ENCODE results near the gene ELMOD1.

ELMOD1 gene

DNA sequence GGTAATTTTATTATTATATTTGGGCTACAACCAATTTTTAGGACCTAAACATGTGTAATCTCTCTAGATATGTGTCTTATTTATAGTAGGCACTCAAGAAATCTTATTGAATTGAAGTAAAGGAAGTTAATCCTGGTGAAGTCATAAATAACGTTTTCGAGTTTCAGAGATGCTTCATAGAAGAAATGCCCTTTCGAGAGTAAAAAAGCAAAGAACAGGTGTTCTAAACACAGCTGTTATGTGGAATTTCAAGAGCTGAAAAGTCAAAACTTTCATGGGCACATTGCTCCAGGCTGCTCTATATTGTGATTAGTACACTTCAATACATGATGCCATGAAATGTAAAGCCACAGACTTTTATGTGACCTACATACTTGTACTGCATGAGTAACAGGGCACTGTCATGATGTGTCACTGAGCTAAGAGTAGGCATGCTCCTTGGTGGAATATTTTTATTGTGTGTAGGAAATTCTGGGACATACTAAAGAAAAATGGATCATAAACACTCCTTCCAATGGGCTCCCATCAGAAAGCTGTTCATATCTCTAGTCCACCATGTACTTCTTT lies 7.2 kb upstream of the ELMOD1 start:
- DNase-seq (ENCODE audit: low spot score), result no peak

DNA sequence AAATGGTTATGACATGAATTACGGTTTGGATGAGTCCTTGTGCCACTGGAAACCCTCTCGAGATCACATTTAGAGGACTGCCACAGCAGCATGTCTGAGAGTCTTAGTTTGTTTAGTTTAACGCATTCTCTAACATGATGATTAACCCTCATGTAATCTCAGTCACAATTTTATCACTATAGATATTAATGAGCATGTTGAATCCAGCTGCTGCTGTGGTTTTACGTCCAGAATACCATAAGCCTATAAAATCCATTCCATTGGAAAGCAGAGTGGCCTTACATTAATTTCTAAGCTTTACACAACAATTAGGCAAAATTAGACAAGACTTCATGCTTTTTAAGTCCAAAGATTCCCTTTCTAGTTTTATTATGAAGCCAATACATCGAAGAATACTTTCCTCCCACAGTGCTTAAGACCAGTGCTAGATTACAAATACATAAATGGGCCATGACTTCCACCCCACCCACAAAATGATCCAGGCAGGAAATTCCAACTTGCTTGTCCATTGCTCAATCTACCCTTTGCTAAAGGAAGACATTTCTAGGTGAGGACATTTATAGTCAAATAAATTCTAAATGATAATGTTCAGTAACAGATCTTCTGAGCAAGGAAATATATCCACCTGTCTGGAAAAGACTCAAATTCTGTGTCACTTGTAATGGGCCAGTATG lies 3.5 kb upstream of the ELMOD1 start:
- no peak for DNase-seq (ENCODE audit: low spot score)

DNA sequence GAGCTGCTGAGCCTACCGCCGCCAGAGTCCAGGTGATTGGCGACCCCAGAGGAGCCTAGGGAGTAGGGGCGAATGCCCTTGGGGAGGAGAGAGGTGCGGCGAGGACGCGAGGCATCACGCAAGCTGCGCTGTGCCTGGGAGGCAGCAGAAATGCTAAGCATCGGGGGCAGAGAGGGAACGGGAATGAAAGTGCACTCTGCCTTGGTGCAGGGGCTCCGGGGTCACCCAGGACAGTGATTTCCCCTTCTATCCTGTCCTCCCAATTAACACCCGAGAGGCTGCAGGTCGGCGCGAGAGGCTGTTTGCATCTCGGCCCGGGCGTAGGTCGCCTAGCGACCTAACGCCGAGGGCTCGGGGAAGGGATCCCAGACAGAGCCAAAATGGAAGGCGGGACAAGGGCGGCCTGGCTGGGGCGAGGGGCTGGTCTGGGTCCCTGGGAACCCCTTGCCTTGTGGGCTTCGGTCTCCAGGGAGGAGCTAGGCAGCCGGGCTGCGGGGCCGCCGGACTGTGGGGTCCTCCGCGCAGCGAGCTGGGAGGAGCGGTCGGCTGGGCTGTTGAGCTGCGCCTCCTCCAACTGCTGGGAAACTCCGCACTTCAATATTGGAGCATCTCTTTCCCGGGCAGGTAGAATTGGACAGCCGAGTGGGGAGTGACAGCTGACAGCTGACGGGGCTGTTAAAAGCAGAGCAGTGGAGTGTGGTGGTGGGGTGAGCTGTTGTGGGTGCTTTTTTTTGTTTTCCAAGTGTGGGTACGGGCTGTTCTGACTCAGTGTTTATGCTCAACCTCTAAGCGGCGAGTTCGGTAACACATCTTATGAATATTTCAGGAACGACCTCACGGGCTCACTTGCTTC lies 657 bp downstream of the ELMOD1 start:
- DNase-seq (ENCODE audit: low spot score), result peak; percentile 50

DNA sequence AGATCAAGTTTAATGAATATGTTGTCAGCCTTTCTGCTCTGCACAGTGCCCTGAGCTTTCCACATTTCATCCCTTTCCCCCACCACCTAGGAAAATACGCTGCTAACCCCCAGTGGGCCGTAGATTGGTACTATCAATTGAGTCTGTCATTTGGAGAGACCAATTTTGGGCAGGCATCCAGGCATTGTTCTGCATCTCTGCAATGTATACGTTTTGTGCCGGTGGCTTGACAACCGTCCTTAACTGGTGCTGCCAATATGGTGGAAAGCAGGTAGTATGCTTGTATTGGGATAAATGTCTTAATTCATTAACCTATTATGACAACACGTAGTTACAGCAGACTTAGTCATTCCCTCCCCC lies 1.3 kb downstream of the ELMOD1 start:
- DNase-seq (ENCODE audit: low spot score), result peak; percentile 21

DNA sequence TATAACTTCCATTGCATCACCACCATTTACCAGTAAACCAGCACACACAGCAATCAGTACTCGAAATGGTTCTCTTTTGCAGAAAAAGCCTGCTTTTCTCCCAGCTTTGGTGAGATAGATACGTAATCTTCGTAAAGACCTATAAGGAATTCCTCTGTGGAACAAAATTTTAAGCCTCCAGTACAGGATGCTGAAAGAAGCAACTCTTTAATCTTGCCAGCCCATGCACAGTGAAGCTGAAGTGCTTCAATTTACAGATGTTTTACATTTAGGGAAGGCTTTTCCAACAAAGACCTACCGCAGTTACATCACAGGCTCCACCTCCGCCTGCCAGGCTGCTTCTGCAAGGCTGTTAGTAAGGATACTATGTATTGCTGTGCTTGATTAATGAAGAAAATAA lies 1.9 kb downstream of the ELMOD1 start:
- DNase-seq (ENCODE audit: low spot score), result peak; percentile 14

DNA sequence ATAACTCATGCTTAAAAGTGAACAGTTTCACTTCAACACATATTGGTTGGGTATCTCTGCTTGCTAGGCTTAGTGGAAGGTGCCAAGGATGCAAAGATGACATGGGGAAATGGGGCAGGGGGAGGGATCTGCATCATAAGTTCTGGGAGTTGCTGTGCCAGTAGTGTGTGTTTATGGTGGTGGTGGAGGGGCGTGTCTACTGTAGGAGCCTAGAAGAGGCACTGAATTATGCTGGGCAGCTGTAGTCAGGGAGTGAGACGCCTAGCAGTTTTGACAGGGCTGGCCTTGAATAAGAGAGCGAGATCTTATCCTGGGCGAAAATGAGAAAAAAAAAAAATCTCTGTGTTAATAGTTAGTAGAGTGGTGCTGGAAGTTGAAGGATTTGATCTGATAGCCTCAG lies 3.0 kb downstream of the ELMOD1 start:
- DNase-seq (ENCODE audit: low spot score), result peak; percentile 10

DNA sequence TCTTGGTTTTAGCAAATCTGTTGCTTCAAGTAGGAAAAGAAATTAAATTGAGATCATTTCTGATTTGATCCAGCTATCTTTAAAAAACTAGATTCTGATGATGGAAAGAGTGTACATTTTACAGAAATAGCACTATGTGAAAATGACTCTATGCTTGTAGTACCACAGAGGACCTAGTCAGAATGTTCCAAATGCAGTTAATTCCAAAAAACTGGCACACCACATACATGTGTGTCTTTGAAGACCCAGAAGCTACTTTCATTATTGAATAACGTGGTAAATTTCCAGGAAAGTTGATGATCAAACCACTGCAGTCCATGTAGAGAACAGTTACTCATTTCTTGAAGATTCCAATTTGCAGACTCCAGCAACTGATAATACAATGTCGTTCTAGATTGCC lies 3.8 kb downstream of the ELMOD1 start:
- DNase-seq (ENCODE audit: low spot score), result no peak

DNA sequence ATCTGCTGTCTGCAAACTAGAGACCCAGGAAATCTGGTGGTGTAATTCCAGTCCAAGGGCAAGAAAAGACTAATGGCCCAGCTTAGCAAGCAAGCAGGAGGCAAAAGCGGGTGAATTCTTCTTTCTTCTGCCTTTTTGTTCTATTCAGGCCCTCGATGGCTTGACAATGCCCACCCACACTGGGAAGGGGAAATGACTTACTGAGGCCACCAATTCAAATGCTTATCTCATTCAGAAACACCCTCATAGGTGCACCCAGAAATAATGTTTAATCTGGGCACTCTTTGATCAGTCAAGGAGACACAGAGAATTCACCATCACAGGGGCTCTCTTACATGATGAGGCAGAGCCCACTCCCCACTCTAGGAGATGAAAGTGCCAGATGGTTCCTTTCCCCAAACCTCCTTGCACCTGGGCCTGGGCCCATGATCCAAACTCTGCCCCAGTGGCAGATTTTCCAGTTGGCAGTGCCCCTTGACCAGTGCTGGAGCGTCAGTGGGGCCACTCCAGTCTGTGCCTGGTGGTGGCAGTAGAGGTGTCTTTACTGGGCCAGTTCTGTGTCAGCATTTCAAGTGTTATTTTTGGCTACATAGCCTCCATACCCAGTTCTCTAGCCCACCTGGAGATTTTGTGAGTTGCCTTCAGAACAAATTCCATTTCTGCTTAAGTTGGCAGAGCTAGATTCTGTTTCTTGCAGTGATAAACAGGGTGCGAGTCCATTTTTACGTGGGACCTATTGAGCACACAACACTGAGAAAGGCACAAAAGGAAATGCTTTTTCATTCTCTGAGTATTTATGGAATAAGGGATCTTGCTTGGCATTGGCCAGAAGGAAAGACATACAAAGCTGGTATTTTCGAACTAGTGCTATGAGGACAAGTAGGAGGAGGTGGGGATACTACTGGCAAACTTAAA lies 7.5 kb downstream of the ELMOD1 start:
- DNase-seq (ENCODE audit: low spot score), result peak; percentile 45

DNA sequence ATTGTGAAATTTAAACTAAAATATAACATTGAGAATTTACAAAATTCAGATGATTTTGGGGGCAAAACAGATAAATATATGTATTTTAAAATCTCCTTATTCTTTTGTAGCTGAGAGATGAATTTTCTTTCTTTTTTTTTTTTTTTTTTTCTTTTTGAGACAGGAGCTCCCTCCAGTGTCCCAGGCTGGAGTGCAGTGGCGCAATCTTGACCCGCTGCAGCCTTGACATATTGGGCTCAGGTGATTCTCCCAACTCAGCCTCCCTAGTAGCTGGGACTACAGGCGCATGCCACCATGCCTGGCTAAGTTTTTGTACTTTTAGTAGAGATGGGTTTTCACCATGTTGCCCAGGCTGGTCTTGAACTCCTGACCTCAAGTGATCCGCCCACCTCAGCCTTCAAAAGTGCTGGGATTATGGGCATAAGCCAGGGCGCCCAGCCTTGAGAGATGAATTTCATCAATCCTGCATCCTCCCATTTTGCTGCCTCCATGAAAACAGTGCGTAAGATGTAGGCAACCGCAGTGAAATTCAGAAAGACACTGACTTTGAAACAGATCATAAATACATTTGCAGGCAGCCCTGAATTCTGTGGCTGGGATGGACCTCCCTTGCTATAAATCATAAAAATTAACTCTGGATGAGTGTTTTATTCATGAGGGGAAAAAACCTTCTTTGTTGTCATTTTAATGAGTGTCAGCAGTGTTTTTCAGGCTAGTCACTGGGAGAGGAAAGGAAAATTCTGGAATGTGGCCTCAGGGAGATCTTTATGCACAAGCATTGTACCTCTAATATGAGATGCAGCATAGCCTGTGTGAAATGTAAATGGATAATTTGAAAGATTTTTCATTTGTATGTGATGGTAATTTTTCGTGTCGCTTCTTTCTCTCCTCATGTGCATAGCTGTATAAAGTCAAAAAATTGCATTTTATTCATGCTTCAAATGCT lies 14.4 kb downstream of the ELMOD1 start:
- DNase-seq (ENCODE audit: low spot score), result no peak

DNA sequence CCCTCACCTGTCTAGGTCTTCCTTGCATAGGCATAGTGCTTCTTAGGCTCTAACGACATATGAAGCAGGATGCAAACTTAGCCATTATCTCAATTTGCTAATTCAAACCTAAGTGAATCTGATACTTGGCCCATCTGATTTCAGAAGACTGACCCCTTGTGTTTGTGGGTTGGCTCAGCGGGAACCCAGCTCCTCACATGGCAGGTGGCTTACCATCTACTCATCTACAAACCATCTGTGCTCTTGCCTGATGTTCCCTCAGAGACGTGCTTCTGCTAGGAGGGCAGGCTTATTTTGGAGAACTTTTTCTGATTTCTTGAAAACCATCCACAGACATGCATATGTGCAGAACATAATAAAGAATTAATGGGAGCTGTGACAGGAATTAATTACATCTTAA lies 15.2 kb downstream of the ELMOD1 start:
- no peak for DNase-seq (ENCODE audit: low spot score)

DNA sequence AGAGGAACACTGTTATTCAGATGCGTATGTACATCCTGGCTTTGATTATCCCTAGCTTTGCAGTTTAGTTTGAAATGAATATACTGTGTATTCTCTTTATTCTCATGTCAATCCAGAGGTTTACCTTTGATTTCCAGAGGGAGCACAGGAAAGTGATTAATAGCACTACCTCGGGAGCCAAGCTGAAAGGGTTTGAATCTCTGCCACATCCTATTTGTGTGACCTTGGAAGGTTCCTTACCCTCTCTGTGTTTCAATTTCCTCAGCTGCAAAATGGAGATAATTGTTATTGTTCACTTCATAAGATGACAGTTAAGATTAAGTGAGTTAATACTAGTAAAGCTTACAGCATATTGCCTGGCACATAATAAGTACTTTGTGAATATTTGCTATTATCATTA lies 17.9 kb downstream of the ELMOD1 start:
- no peak for DNase-seq (ENCODE audit: low spot score)

DNA sequence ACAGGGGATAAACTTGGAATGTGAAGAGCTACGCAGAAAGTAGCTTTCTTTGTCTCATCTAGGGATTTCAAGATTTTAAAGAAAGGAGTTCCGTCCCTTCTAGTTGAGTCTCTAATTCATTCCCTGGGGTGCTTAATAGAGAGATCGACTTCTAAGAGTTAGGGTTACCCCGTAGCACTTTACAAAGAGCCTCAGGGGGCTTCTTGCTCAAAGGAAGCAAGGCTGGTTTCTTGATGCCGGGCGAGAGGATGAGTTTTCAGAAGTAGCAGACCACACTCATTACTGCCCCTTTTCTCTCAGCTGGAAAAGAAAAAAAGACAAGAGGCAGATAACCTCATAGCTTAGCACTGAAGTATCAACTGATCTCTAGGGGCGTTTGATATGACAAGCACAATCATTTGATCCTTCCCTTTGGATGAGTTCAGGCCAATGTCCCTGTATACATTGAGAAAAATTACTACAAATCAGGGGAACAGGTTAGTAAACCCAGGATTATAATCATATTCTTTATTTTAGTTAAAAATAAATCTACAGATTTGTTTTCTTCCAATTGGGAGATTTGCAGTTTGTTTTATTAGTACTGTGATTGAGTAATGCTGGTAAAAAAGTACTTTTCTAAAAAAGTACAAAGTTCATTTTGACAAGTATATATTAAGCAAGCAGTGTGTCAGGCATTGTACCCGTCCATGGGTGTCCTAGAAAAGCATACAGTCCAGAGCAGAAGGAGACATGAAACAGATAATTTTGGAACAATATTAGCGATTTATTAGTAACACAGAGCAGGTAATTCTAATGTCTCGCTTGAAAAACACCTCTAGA lies 18.7 kb downstream of the ELMOD1 start:
- DNase-seq (ENCODE audit: low spot score), result no peak

DNA sequence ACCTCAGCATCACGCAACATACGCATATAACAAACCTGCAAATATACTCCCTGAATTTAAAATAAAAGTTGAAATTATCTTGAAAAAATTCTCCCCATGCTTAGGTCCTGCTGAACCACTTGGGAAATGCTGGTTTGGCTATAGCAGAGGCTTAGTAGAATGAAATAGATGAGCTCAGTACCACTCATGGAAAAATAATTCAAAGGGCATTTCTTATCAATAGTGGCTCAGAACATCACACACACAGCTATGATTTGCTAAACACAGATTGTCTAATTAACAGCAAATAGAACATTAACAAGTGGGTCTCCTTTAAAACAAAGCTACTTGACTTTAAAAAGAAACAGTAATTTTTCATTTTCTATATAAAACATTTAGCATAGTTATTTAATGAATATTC lies 21.5 kb downstream of the ELMOD1 start:
- DNase-seq (ENCODE audit: low spot score), result no peak

DNA sequence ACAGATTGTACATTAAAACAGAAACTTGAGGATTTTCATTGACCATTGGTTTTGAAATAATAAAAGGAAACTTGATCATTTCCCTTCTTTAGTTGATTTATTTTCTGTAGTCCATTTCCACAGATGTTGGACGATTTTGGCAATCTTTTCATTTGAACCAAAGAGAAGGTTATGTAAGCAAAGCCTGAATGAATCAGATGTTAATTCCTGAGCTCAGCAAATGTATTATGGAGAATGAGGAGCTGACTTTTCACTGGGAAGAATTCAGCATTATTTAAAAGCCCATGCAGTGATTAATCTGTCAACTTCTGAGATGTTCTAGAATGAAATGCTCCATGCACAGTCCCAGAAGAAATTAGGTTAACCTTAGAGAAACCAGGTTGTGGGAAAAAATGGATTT lies 29.0 kb downstream of the ELMOD1 start:
- no peak for DNase-seq (ENCODE audit: low spot score)

DNA sequence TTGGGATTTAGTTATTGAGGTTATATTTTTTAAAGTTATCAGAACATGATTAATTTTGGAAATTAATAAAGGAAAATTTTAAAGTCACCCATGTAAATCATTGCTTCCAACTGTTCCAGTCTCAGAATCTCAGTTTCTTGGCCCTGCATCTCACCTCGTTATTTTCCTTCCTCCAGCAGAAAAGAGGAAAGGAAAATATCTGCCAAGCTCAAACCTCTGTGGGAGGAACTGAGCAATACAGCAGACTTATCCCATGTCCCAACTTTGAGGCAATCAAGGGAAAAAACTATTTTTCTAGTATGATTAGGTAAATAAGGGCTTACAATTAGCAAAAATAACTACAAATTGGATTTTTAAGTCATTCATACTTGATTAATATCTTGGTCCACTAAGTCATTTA lies 30.1 kb downstream of the ELMOD1 start:
- DNase-seq (ENCODE audit: low spot score), result no peak

DNA sequence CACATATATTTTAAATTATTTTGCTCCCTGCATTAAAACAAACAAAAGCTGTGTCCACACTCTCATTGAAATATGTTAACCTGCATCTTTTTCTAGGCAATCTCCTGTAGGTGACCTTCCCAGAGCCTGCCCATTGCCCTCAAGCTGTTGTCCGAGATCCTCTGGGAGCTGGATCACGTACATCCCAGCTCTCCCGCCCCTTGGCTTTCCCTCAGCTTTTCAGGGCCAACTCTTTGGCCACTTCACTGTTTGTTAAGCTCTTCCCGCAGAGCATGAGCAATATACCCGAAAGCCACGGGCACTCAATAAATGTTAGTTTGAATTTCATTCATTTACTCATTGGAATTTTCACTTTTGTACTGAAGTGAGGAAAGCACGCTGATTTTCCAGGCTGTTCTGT lies 32.2 kb downstream of the ELMOD1 start:
- DNase-seq (ENCODE audit: low spot score), result peak; percentile 38

DNA sequence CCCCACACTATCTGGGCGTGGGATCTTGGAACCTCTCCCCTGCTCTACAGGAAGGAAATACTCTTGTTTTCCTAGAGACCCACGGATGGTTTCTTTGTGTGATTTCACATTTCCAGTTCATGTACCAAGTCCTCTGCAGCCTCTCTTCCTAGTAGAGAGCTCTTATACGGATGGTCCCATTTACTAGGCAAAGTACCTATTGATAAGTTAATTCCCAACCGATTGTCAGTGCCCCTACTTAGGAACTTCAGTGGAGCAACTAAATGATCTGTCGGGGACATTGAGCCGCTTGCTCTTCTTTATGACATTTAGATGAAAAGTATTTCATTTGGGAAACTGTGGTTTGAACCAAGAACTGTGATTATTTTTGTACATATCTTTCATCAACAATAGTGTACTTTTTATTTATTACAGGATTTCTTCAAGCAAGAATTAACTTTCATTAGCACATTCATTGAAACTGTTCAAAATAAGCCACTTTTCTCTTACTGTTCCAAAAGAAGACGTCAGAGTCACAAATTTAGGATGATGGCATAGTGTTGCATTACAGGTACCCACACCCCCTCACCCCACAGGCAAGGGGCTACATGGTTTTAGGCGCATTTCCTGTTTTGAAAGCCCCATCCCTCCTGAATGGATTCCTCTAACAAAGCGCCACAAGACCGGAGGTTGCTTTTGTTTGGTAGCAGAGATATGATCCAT lies 34.2 kb downstream of the ELMOD1 start:
- no peak for DNase-seq (ENCODE audit: low spot score)

DNA sequence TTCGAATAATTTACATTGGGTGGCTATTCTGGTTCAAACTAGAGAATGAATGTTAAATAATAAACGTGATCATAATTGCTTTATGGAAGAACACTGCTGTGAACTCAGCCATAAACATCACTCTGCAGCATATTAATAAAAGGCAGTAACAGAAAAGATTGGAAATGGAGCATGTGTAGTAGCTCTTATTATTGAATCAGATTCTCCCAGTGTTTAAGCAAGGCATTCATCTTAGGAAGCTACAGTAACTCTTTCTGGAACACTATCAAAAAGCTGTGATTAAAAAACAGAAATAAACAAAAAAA lies 34.7 kb downstream of the ELMOD1 start:
- no peak for DNase-seq (ENCODE audit: low spot score)

DNA sequence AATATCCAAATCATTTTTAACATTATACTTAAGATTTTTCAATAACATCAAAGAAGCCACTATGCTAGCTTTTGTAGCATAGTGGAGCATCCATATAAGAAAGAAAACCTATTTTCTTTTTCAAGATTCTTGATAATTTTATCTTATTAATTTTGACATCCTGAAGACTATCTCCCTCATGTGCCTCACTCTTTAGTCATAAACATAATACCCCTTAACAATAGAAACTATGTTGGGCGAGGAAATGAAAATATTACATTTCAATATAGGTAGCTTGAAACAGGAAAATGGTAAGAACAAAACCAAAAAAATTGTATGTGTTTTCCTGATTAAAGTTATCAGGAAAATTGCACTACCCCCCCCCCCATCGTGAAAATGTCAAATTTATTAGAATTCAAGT lies 40.1 kb downstream of the ELMOD1 start:
- DNase-seq (ENCODE audit: low spot score), result no peak

DNA sequence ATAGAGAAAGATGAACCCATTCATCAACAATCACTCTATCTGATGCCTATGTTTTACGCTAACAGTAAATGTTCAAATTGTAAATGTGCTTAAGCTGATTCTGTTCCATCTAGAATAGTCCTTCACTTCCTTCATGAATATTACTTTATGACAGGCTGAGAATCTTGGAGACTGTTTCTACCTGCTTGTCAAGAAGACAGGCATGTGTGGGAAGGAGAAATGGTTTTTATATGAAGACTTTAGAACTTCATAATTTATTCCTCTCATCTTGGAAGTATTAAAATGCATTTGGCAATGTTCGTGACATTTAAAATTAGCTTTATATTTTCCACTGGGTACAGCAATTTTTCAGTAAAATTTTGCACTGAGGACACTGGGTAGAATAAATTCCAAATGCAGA lies 41.0 kb downstream of the ELMOD1 start:
- no peak for DNase-seq (ENCODE audit: low spot score)
